ENCODE measurements around the gene HOATZ. TPM values are rescaled to one million over a fixed set of nuclear protein-coding genes. Genes with fewer than 3 reads are reported as not detected.
A peak's percentile ranks its signal among the peaks of the same experiment; 100 is the strongest.

The HOATZ gene
- total and polyA plus RNA-seq, 2 donors (not counting 3 experiments of a cell fraction or from before 2014, with no cell fraction given): not detected

DNA sequence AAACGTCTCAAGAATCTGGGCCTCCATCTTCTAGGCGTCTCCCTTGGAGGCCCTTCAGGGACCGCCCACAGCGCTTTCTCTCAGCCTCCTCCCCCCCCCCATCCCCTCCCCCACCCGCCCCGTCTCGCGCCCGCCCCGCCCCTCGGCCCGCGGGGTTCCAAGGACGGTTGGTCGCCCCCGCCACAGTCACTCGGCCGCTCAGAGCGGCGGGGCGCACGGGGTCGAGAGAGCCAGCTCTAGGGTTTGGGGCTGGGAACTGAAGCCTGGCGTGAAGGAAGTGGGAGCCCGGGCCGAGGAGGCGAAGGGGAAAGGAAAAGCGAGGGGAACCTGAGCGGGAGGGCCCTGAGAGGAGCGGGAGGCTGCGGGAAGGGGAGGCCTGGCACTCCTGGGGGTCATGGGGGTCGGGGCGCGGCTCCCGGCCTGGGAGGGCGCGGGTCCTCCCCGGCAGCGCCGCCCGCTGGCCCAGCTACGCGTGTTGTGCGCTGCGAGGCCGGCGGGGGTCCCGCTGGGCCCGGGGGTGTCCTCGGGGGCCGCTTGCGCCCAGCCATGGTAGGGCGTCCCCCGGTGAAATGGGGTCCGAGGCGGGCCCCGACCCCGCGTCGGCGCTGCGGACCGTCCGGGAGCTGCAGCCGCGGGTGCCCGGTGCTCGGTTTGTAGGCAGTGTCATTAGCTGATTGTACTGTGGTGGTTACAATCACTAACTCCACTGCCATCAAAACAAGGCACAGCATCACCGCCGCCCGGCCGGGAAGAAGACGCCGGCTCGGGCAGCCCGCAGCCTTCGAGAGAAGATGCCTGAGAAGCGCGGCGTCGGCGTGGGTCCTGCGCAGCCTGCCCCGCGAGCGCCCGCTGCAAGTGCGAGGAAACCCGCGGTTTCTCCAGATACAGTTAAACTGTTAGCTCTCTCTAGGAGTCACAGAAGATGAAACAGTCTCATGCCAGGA lies 2.0 kb upstream of the HOATZ start, which contains the start of gene BTG4:
Gene BTG4 (minus strand): TSS at position 91 of the 944 bp plus-strand sequence. CDS start 13,610 bp downstream, outside the sequence.
- Histone ChIP-seq H3K27ac (ENCODE audit: insufficient read depth, low read depth, low read length) (no peak within 1 kb of the TSS), H3K4me3 (replicated peaks in 1 of 3; ENCODE audit: insufficient read depth in 1 of 3, low read depth in 1 of 3, low read length in 3 of 3) (peak within 1 kb of the TSS in 1 of 3 experiments; percentile 25), H3K4me2 (ENCODE audit: insufficient read depth, low read length) (peak within 1 kb of the TSS; percentile 27), H3K9ac (replicated peaks; ENCODE audit: extremely low read depth, insufficient read depth, low read length) (no peak within 1 kb of the TSS), H4K20me1 (replicated peaks; ENCODE audit: control insufficient read depth, extremely low read depth, insufficient read depth, low read length) (no peaks in the 10 kb centered on the region), H3K36me3 (ENCODE audit: control insufficient read depth in 2 of 2, extremely low read depth in 1 of 2, insufficient read depth in 2 of 2, low read length in 2 of 2) (no peaks in the 10 kb centered on the region), H3K9me3 (replicated peaks; ENCODE audit: control insufficient read depth, insufficient read depth, low read length) (no peaks in the 10 kb centered on the region), H3K9me1 (replicated peaks; ENCODE audit: control insufficient read depth, extremely low read depth, insufficient read depth, low read length) (no peaks in the 10 kb centered on the region), H2AFZ (ENCODE audit: low read depth, low read length) (peak within 1 kb of the TSS; percentile 50), H3K79me2 (ENCODE audit: control insufficient read depth, insufficient read depth, low read length) (no peaks in the 10 kb centered on the region), H3K27me3 (ENCODE audit: control insufficient read depth in 2 of 2, insufficient read depth in 2 of 2, low read length in 2 of 2) (peaks cover 23 to 44% of the 10 kb centered on the region in 2 experiments), H3K4me1 (ENCODE audit: control insufficient read depth, extremely low read depth, insufficient read depth, low read length) (peaks cover 4% of the 10 kb centered on the region)
- dilution Hi-C loops (cut with MboI; ENCODE audit: extremely low pct_ligation_motif_present, low sequenced_read_pairs): no loop called here
- ChIA-PET POLR2A (no interaction called here), CTCF (interaction anchor here (0.8 to 1.5 kb wide), 4 partner anchors 16 to 84 kb away, joined by 3 to 5 read pairs (median 4); no protein-coding TSS in a partner anchor)
- DNase-seq (ENCODE audit: low read depth, low spot score): no peak
- TF ChIP-seq JUN (IDR thresholded peaks at IDR 0.05; ENCODE audit: borderline replicate concordance, insufficient read depth, insufficient read length, low read depth) (no peak), POLR2A (IDR thresholded peaks at IDR 0.05; ENCODE audit: low read depth, low read length) (no peak), POLR2AphosphoS5 (IDR thresholded peaks at IDR 0.05; ENCODE audit: insufficient read depth, low read depth, low read length) (no peak), EZH2 (IDR thresholded peaks at IDR 0.05; ENCODE audit: borderline replicate concordance, low read depth, low read length, severe bottlenecking) (peak; percentile 94), FOS (IDR thresholded peaks at IDR 0.05; ENCODE audit: borderline replicate concordance, insufficient read depth, low read length) (no peak), MYC (IDR thresholded peaks at IDR 0.05; ENCODE audit: low read depth, low read length) (no peak), GATA2 (IDR thresholded peaks at IDR 0.05; ENCODE audit: insufficient read depth, insufficient read length, low read depth, low read length) (no peak)
- TF ChIP-seq, protein P1, sequence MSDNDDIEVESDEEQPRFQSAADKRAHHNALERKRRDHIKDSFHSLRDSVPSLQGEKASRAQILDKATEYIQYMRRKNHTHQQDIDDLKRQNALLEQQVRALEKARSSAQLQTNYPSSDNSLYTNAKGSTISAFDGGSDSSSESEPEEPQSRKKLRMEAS (IDR thresholded peaks at IDR 0.05; ENCODE audit: insufficient read depth, insufficient read length): no peak
- TF ChIP-seq, protein P2, sequence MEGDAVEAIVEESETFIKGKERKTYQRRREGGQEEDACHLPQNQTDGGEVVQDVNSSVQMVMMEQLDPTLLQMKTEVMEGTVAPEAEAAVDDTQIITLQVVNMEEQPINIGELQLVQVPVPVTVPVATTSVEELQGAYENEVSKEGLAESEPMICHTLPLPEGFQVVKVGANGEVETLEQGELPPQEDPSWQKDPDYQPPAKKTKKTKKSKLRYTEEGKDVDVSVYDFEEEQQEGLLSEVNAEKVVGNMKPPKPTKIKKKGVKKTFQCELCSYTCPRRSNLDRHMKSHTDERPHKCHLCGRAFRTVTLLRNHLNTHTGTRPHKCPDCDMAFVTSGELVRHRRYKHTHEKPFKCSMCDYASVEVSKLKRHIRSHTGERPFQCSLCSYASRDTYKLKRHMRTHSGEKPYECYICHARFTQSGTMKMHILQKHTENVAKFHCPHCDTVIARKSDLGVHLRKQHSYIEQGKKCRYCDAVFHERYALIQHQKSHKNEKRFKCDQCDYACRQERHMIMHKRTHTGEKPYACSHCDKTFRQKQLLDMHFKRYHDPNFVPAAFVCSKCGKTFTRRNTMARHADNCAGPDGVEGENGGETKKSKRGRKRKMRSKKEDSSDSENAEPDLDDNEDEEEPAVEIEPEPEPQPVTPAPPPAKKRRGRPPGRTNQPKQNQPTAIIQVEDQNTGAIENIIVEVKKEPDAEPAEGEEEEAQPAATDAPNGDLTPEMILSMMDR (IDR thresholded peaks at IDR 0.05; ENCODE audit: extremely low read depth in 1 of 2, insufficient read depth in 1 of 2, low read depth in 1 of 2, low read length in 2 of 2): peak in 1 of 2 donors; percentile 5
- no peak for FAIRE-seq
- intact Hi-C loops (cut with micrococcal nuclease): no loop called here
- no TSS peak for BruUV-seq (replicated peaks)
